Chondrocyte (in vitro differentiated cells): ENCODE measurements around the gene NAALADL2. TPM values are rescaled to one million over a fixed set of nuclear protein-coding genes. Genes with fewer than 3 reads are reported as not detected.

ENCODE experiments used
- DNase-seq: peaks from one replicate; pipeline ENCODE4 v3.0.0; 2021; ENCODE audit warnings: mixed read lengths, low spot score
- H3K27ac Mint-ChIP-seq: one replicate; pipeline ENCODE4 v1.8.0; 2021; ENCODE audit warnings: mild to moderate bottlenecking, moderate library complexity, mixed read lengths; ENCODE audit not compliant: unreplicated experiment
- H3K27me3 Mint-ChIP-seq: 2 replicates; pipeline ENCODE4 v1.8.0; 2021; ENCODE audit warnings: low read depth, mixed read lengths
- H3K36me3 Mint-ChIP-seq: 2 replicates; pipeline ENCODE4 v1.8.0; 2021; ENCODE audit warnings: low read depth, mixed read lengths
- H3K4me1 Mint-ChIP-seq: 2 replicates; pipeline ENCODE4 v1.8.0; 2021; ENCODE audit warnings: low read depth, mild to moderate bottlenecking, mixed read lengths
- H3K4me3 Mint-ChIP-seq: one replicate; pipeline ENCODE4 v1.8.0; 2021; ENCODE audit warnings: mild to moderate bottlenecking, moderate library complexity, mixed read lengths; ENCODE audit not compliant: unreplicated experiment
- H3K9me3 Mint-ChIP-seq: 2 replicates; pipeline ENCODE4 v1.8.0; 2021; ENCODE audit warnings: low read depth, mixed read lengths
- total RNA-seq: library from RNA; stranded (reverse); gene quantifications from 3 replicates; pipeline ENCODE4 v1.2.1, GENCODE V29; 2021
- TF ChIP-seq, protein P1 (sequence below): fragments of 200-600 bp; sonication (generic); IDR thresholded peaks from 2 replicates; pipeline ENCODE4 v1.5.0; 2021; ENCODE audit warnings: antibody characterized with exemption, mild to moderate bottlenecking, moderate library complexity

NAALADL2 gene
- total RNA-seq, 1 donor from 2014 or later = 8.0 TPM

DNA sequence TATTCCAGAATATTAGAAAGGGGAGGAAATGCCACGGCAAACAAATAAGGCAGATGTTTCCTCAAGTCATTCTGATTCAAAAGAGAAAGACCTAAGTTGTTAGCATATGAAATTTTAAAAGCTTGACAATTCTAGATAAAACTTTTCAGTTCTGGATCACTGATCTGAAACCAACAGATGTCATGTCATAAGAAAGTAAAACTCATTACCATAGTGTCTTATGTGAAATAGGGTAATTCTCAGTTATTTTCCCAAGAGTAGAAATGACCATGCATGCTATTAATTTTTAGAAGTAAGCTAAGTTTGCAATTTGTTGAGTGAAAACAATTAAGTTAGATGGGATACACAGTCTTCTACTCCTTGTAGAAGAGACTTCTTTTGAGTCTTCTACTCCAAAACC is 630.3 kb downstream of the NAALADL2 start:
- no peak overlapping the region for H3K4me3 Mint-ChIP-seq
- H3K9me3 Mint-ChIP-seq = no peaks in the 10 kb centered on the region
- DNase-seq = no peak
- H3K36me3 Mint-ChIP-seq = no peaks in the 10 kb centered on the region
- H3K27me3 Mint-ChIP-seq = no peaks in the 10 kb centered on the region
- H3K27ac Mint-ChIP-seq = no peak overlapping the region
- H3K4me1 Mint-ChIP-seq = peaks cover 6% of the 10 kb centered on the region
- TF ChIP-seq, protein P1, sequence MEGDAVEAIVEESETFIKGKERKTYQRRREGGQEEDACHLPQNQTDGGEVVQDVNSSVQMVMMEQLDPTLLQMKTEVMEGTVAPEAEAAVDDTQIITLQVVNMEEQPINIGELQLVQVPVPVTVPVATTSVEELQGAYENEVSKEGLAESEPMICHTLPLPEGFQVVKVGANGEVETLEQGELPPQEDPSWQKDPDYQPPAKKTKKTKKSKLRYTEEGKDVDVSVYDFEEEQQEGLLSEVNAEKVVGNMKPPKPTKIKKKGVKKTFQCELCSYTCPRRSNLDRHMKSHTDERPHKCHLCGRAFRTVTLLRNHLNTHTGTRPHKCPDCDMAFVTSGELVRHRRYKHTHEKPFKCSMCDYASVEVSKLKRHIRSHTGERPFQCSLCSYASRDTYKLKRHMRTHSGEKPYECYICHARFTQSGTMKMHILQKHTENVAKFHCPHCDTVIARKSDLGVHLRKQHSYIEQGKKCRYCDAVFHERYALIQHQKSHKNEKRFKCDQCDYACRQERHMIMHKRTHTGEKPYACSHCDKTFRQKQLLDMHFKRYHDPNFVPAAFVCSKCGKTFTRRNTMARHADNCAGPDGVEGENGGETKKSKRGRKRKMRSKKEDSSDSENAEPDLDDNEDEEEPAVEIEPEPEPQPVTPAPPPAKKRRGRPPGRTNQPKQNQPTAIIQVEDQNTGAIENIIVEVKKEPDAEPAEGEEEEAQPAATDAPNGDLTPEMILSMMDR = no peak

DNA sequence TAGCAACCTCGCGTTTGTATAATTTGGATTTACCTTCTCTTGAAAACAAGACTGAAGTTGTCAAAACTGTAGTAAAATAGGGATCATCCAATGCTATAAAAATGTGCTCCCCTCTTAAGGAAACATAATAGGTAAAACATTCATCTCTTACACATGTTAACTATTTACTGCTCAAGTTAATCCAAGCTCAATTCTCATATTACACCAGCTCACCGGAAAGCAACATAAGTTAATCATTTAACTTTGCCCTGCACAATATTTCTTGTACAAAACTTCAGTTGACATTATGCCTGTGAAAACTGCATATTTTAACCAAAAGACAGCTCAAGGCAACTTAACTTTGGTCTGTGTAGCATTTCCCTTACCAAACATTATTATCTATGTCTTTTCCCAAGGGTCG is 634.2 kb downstream of the NAALADL2 start:
- H3K4me3 Mint-ChIP-seq = no peak overlapping the region
- H3K9me3 Mint-ChIP-seq = no peaks in the 10 kb centered on the region
- no peaks in the 10 kb centered on the region for H3K36me3 Mint-ChIP-seq
- peaks cover 6% of the 10 kb centered on the region for H3K4me1 Mint-ChIP-seq
- TF ChIP-seq, protein P1 = no peak
- DNase-seq = no peak
- H3K27me3 Mint-ChIP-seq = no peaks in the 10 kb centered on the region
- no peak overlapping the region for H3K27ac Mint-ChIP-seq

GRCh38 chr3:175495331-175495730 is 636.2 kb downstream of the NAALADL2 start:
- no peaks in the 10 kb centered on the region for H3K27me3 Mint-ChIP-seq
- H3K36me3 Mint-ChIP-seq = no peaks in the 10 kb centered on the region
- H3K9me3 Mint-ChIP-seq = no peaks in the 10 kb centered on the region
- H3K4me3 Mint-ChIP-seq = no peak overlapping the region
- TF ChIP-seq, protein P1 = no peak
- H3K4me1 Mint-ChIP-seq = peaks cover 6% of the 10 kb centered on the region
- DNase-seq = no peak
- no peak overlapping the region for H3K27ac Mint-ChIP-seq

GRCh38 chr3:175502155-175502554 is 643.0 kb downstream of the NAALADL2 start:
- Mint-ChIP-seq H3K36me3 (peaks cover 2% of the 10 kb centered on the region), H3K9me3 (peaks cover 18% of the 10 kb centered on the region), H3K27ac (no peak overlapping the region), H3K4me1 (no peaks in the 10 kb centered on the region), H3K27me3 (no peaks in the 10 kb centered on the region), H3K4me3 (no peak overlapping the region)
- TF ChIP-seq, protein P1 = no peak
- DNase-seq = no peak

- Mint-ChIP-seq H3K9me3 (peaks cover 7% of the 10 kb centered on the region), H3K27me3 (no peaks in the 10 kb centered on the region), H3K36me3 (no peaks in the 10 kb centered on the region), H3K4me3 (no peak overlapping the region), H3K4me1 (no peaks in the 10 kb centered on the region), H3K27ac (no peak overlapping the region)
- TF ChIP-seq, protein P1 = no peak
- no peak for DNase-seq
Observed at GRCh38 chr3:175511219-175511785, 652.2 kb downstream of the NAALADL2 start.
